GM19467 (cell line): ENCODE measurements around the gene CST1.
"Not testable (repeated sequence)": the region's sequence is repeated elsewhere in the genome, so short reads cannot be mapped to it uniquely, and the experiment has no call there.

Experiments
- ATAC-seq: cut with Tn5 transposase; IDR thresholded peaks from one replicate; pipeline ENCODE4 v1.9.1; 2021; ENCODE audit warnings: mild to moderate bottlenecking, moderate library complexity; ENCODE audit not compliant: unreplicated experiment

The CST1 gene

DNA sequence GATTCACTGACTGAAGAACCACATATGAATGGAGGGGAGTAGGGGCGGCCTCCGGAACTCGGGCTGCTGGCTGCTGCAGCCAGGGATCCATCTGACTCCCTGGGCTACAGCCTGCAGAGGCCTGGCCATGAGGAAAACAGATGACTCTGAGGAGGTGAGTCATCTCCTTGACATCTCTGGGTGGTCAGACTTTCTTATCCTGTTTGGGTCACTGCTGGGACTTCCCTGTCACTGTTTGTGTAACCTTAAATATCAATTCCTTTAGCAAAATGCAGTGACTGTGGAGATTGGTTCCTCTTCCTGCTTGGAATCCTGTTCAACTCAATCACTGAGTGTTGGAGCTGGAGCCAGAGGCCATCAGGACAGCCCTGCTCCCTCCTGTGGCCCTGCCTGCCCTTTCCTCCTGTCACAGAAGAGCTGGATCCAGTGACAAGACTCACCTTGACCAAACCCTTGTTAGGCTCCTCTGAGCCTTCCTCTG lies 4.4 kb upstream of the CST1 start:
- not testable (repeated sequence) for ATAC-seq

DNA sequence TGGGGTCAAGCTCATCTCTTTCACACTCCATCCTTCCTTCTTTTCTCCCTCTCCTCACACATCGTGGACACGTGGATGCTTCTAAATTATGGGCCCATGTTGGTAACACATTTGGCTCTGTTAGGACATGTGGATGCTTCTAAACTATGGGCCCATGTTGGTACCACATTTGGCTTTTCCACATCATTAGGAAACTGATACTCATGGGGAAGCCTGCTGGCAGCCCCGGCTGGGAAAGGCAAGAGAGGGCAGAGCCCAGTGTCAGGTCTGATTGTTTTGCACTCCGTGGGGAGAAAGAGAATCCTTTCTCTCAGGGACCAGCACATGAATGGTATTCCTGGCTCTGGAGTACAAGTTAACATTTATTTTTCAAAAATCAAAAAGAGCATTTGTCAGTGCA lies 4.0 kb upstream of the CST1 start:
- no peak for ATAC-seq

DNA sequence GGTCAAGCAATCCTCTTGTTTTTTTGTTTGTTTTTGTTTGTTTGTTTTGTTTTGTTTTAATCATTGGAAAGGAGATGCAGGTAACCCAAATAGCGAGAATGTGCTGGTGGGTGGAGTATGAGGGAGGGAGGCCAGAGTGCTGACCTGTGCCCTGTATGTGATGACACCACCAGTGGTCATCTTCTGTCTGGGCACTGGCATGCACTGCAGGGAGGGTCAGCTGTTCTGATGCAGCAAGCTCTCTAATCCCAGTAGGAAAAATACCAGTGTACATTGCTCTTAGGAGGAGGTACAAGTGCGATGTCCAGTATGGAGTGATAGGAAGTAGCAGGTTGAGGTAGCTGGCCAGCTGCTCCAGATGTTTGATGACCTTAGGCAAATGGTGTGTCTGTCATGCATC lies 2.9 kb upstream of the CST1 start:
- no peak for ATAC-seq

DNA sequence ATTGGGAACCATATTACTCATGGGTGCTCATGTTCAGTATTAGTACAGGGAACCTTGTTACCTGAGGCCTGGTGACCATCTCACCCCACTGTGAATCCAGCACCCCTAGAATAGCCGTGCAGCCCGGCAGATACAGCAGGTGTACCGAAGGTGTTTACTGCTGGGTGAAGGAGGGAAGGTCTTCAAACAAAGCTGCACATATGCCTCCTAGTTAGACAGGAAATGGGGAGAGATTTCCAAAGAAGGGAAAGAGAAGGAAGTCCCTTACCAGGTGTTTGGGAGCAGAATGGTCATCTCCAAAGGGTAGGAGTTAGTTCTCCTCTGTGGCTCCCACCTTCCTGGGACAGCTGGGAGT lies 2.4 kb upstream of the CST1 start:
- ATAC-seq = no peak

DNA sequence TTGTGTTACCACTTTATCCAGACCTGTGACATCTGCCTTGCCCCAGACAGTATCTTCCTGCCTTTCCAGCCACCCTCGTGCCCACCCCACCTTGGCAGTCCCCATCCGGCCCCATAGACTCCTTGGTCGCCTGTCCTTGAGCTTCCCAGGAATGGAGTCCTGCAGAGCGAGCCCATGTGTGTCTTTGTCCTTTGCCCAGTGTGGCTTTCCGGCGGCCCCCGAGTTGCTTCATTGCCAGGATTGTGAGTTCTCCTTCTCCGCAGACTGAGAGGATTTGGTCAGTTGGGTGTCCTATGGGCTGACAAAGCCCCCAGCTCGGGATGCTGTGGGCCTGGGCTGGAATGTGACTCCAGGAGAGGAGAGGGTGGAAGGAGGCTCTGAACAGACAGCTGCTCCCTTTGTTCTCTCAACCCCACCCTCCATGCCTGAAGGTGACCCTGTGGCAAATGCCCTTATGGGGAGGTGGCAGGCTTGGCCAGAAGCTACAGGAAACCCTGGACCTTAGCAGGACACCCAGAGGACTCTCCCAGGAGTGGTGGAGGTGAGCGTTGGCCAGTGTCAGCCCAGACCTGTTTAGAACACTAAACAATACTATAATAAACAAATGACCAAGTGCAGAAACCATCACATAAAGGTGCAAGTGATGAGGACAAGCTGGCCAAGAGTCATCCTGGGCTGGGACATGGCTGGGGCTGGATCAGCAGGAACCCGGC lies 1.9 kb upstream of the CST1 start:
- no peak for ATAC-seq

DNA sequence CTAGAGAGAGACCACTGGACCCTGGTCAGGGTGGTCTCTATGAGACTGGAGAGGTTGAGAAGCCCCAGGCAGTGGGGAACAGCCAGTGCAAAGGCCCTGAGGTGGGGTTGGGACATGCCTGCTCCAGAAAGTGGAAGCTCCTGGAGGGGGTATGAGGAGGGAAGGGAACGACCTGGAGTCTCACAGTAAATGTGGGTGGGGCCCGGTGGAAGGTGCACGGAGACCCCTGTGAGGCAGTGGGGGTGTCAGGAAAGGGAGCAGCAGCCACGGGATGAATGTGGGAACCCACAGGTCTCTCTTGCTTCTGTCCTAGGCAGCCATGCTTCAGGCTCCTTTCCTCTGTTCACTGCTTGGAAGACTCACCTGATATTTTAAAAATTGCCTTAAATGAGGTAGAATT lies 1.3 kb upstream of the CST1 start:
- ATAC-seq = no peak

DNA sequence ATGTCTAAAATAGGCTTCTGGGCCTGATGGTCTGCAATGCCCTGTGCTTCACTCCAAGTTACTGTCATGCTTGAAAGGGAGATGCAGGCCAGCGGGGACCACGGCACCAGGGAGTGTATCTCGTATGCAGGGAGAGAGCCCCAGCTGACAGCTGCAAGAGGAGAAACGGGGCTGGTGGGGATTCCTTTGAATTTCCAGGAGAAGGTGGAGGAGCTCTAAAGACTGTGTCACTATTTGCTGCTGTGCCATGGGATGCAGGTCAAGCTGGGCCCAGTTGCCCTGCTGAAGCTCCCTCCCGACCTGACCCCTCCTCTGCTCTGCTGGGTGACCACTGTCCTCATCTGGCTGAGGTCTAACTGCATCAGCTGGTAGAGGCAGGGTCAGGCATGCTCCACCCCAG lies 989 bp downstream of the CST1 start:
- ATAC-seq = no peak

DNA sequence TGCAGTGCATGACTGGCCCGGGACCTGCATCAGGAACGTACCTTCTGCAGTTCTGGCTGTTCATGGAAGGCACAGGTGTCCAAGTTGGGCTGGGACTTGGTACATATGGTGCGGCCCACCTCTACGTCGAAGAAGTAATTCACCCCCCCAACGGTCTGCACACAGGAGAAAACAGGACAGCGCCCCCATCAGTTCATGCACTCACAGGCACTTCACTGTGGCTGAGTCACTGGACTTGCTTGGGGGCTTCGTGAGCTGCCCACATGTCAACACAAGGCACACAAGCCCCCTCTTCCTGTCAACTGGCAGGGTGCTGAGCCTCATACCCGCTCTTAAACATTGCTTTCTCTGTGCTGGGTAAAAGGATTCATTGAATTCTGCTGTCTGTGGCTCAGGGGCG lies 1.8 kb downstream of the CST1 start:
- not testable (repeated sequence) for ATAC-seq

DNA sequence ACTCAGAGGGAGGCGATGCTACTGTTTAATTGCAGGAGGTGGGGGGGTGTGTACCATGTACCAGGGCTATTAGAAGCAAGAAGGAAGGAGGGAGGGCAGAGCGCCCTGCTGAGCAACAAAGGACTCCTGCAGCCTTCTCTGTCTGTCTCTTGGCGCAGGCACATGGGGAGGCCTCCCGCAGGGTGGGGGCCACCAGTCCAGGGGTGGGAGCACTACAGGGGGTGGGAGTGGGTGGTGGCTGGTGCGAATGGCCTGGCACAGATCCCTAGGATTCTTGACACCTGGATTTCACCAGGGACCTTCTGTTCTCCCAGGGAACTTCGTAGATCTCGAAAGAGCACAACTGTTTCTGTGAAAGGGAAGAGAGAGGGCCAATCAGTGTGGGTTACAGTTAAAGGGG lies 3.2 kb downstream of the CST1 start:
- not testable (repeated sequence) for ATAC-seq

DNA sequence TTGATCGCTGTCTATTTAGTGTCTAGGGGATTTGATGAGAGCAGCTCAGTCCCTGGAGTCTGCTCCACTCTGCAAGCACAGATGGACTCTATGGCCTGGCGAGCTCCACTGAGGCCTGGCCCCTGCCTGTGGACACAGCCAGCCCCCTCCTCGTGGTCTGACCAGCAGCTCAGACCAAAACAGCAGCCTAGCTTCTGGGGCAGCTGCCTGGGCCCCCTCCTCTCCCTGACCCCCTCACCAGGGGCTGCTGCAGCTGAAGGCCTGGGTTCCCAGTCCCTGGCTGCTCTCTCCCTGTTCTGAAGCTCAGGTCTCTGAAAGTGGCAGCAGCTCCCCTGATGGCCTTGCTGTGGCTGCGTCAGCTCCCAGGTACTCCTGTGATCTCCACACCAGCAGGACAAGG lies 3.6 kb downstream of the CST1 start:
- ATAC-seq = not testable (repeated sequence)

DNA sequence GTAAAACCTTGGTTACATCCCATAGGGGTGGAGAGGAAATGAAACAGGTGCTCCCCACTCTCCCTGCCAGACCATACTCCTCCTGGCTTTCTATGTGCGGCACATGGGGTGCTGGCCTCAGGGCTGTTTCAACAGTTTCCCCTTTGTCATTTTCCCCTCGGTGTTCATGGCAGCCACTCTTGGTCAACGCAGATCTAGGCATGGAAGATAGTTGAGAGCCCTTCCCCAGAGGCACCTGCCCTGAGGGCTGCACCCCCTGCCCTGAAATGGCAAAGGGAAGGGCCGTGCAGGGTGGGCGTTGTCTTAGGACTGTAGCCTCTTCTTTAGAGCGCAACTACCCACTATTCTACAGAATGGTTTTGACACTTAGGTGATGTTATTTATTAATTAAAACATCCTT lies 4.4 kb downstream of the CST1 start:
- ATAC-seq = no peak

DNA sequence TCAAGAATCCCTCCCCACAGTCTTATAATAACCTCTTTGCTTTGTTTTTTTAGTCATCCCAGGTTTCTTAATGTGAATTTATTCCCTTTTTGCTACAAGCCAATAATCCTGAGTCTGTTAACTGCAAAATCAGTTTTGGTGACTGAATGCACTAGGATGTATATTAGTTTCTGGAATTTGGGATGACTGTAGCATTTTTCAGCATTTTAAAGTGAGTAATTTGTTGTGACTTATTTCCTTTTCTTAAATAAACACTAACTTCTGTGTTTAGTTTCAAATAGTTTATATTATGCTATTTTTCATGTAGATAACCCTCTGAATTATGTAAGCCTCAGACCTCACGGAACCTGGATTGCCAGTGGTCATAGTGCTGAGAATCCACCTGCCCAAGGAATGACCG lies 5.5 kb downstream of the CST1 start:
- ATAC-seq = no peak

DNA sequence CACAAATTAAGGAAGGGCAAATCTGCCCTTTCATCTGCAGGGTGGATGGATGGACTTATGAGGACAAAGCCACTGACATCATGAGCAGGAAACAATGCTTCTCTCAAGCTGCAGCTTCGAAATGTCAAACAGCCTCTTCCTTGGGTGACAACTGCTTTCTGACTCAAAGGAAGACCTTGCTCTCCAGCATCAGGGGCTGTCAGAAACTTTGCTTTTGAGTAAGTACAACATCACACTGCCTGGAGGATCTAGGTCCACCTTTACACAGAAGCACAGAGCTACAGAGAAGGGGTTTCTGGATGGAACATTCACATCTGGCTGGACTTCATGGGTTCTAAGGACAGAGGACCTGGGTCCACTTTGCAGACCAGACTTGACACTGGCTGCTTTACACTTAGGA lies 5.9 kb downstream of the CST1 start:
- ATAC-seq = no peak

DNA sequence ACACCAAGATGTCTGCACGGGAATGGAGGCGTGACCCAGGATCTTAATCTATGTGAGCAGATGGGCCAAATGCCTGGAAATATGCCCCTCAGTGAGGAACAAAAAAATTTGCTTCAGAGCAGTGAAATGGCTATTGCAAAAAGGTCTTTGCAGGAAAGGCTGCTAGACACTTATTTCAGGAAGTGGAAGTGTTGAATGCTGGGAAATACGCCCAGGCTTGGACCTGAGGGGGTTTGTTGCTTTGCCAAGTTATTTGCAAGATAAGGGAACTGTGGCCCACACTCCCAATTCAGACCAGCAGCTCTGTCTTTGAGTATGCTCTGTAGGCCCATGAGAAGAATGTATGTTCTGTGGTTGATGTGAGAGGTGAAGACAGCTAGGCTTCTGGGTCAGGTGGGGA lies 15.3 kb downstream of the CST1 start:
- not testable (repeated sequence) for ATAC-seq

DNA sequence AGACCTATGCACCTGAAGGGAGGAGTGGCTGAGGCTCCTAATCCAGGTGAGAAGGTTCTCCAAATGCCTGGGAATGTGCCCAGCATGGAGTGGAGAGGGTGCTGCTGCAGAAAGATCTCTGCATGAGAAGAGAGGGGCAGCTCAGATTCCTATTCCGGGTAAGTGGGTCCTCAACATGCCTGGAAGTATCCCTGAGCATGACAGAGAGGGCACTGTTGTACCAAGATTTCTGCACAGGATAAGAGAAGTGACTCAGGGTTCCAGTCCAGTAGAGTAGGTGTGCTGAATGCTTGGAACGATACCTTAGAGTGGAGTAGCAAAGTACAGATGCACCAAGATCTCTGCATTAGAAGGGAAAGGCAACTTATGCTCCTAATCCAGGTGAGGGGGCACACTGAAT lies 15.8 kb downstream of the CST1 start:
- not testable (repeated sequence) for ATAC-seq

DNA sequence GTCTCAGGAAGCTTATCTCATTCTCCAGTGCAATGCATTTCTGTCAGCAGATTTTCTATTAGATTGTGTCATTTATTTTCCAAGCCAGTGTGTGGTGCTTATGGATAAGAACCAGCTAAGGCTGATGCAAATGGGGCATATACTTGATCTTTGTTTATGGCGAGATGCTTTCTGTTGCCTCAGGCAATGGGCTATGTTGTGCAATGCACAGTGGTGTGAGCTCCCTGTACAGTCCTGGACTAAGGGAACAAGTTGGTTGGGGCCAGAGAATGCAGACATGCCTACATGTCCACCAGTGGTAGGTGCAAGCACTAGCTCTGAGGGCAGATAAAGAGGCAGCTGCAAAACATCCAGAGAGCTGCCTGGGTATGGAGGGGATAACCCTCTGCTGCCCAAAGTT lies 16.3 kb downstream of the CST1 start:
- not testable (repeated sequence) for ATAC-seq

DNA sequence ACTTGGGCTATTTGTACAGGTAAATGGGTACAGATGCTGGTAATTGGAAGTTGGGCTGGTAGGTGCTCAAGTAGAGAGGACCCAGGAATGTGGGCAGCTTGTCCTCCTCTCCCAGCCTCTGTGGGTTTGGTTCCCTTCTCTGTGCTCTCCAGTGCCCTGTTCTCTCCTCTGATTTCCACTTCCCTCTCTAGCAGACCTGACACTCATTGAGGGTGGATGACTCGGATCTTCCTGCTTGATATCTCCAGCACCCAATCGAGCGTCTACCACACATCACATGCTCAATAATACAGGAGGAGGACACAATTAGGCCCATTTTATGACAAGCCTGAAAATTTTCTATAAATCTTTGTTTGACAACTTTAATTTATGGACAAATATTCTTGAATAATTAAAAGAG lies 23.7 kb downstream of the CST1 start:
- no peak for ATAC-seq

DNA sequence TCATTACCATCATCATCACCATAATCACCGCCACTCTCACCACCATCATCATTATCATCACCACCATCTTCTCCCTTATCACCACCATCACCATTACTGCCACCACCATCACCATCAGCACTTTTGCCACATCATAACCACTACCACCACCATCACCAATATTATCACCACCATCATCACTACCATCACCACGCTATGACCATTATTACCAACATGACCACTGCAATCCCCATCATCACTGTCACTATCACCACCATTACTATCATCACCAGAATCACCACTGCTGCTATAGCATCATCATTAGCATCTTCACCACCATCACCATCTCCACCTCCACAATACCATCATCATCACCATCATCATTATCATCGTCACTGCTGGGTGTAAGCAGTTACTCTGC lies 25.6 kb downstream of the CST1 start:
- no peak for ATAC-seq

DNA sequence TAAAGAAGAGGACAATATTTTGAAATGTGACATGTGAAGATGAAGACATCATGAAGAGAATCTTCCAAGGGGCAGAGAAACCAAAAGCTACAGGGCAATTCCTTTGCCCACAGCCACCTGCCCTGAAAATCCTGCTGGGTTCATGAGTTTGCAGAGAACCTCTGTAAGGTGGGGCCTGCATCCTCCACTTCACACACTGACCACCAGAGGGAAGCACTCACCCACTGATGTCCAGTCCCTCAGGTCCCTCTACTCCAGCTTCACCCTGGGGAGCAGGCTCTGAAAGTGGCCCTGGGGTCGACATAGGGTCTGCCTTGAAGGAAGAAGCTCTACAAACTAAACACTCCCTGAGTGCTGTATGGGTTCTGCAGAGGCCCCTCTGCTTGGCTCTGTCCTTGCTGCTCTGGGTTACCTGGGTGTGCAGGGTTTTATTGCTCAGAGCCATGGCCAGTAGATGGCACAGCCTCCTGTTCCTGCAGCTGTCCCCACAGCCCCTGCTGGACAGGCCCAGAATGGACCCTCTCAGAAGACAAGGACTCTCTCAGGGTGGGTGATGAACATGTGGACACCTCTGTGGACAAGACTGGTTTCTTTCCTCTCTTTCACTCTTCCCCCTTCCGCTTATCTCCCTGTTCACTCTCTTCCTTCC lies 27.0 kb downstream of the CST1 start:
- ATAC-seq = not testable (repeated sequence)

DNA sequence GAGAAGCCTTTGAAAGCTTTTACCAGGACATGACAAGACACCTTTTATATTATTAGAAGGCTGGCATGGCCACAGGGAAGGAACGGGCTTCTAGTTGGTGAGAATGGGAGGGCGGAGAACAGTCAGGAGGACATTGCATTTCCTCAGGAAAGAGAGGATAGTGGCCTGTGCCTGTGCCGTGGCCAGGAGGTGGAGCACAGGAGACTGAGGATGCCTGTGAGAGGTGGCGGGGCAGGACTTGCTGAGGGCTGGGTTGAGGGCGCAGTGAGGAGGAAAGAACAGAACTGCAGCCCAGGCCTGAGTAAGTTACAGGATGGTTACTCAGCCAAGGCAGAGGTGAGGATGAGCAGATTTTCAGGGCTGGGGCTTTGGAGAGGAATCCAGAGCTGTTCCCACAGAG lies 27.9 kb downstream of the CST1 start:
- ATAC-seq = not testable (repeated sequence)

DNA sequence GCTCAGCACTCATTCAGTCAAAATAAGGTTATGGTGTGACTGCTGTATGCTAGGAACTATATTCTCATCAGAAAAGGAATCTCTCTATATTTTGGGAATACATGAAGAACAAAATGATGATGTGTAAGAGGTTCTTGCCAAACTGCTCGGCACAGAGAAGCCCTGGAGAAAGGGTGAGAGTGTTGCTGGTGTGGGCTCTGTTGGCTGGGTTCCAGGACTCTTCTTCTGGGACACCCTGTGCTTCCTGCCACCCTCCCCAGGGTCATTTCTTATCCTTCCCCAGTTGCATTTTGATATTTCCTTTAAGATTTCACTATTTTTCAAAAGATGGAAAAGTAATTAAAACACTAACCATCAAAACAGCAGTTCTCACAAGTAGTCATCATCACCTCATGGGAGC lies 28.8 kb downstream of the CST1 start:
- no peak for ATAC-seq

DNA sequence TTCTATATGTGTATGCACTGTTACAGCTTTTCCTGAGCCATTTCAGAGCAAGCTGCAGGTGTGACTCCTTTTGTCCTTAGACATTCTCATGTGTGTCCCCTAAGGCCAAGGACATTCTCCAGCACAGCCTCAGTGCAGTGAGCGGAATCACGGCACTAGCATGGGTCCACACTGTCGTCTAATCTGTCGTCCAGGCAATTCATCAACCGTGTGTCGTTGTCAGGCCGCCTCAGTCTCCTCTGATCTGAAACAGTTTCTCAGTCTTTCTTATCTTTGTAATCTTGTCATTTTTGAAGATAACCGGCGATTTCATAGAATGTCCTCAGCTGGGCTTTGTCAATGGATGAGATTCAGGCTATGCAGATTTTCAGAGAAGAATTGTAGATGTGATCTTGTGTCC lies 31.4 kb downstream of the CST1 start:
- not testable (repeated sequence) for ATAC-seq

DNA sequence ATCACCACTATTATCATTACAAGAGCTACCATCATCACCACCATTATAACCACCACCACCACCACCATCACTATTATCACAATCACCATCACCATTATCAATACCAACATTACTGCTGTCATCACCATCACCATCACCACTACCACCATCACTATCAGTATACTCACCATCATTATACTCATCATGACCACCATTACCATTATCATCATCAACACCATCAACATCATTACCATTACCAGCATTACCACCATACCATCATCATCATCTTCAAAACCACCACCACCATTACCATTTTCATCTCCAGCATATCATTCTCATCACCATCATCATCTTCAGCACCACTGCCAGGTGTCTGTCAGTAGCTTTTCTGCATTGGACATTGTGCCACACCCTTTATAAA lies 39.0 kb downstream of the CST1 start:
- not testable (repeated sequence) for ATAC-seq
